DLD1 (cell line): ENCODE data around the gene TCEAL6.
"Not testable (repeated sequence)": the region's sequence is repeated elsewhere in the genome, so short reads cannot be mapped to it uniquely, and the experiment has no call there.

ENCODE experiments used
- in situ Hi-C: cut with HindIII; loops from 2 replicates; pipeline ENCODE4 v1.10.0; 2017; ENCODE audit warnings: low sequenced_read_pairs

TCEAL6 gene

DNA sequence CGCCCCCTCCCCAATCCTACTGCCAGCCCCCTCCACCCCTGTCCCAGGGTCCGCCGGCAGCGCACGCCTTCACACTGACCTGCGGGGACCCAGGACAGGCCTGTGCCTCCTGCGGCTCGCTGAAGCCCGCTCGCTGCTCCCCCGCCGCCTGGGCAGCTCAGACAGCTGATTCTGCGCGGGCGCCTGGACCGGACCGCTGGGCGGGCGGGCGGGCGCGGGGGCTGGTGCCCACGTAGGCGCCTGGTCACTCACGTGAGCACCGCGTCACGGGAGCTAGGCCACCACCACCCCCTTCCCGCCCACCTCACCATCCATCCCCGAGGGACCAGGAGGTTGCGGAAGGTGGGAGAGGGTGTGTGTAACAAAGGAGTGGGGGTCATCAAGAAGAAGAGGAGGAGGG, at the start of gene TCEAL6:
TSS of gene TCEAL6 (minus strand) at position 208 of the 400 bp plus-strand sequence.
- in situ Hi-C loops, result not testable (repeated sequence)

DNA sequence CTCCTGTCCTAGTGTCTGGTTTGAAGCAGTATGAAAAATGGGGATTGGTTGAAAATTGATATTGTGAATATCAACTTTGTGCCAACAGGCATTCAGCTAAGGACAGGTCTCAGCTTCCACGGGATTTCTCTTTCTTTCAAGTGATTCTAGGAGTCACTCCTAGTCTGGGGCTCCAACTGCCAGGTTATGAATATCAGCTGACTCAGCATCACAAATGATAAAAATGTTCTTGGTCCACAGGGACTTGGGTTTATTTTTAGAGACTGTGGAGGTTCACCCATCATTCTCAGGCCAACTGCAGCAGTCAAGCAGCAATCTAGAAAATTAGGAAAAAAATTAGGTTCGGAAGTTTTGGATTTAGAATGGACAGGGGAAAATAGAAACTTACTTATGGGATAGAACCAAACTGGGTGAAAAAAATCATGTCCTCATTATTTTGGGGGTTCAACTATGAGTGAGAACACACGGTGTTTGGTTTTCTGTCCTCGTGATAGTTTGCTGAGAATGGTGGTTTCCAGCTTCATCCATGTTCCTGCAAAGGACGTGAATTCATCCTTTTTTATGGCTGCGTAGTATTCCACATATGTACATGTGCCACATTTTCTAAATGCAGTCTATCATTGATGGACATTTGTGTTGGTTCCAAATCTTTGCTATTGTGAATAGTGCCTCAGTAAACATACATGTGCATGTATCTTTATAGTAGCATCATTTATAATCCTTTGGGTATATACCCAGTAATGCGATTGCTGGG, 43.9 kb upstream of the TCEAL6 start:
- in situ Hi-C loops, result no loop called here

DNA sequence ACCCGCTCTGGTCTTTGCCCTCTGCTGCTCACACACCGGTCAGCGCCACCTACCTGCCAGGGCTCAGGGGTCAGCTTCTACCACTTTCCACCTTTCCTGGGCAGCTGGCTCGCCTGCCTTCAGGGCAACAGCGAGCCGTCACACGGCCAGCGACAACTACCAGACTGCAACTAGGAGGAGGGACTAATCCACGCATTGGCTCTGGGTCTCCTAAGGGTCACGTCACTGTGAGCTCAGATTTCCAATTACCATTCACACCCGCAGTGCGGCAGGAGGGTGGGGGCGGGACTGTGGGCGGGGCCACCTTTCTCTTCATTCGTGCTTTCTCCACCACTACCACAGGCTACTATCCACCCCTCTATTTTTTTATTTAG, 13.5 kb upstream of the TCEAL6 start, which contains the start of gene BEX5:
TSS of gene BEX5 (minus strand) at position 172 of the 374 bp plus-strand sequence. CDS start 1,712 bp downstream, outside the sequence.
- in situ Hi-C loops, result no loop called here

DNA sequence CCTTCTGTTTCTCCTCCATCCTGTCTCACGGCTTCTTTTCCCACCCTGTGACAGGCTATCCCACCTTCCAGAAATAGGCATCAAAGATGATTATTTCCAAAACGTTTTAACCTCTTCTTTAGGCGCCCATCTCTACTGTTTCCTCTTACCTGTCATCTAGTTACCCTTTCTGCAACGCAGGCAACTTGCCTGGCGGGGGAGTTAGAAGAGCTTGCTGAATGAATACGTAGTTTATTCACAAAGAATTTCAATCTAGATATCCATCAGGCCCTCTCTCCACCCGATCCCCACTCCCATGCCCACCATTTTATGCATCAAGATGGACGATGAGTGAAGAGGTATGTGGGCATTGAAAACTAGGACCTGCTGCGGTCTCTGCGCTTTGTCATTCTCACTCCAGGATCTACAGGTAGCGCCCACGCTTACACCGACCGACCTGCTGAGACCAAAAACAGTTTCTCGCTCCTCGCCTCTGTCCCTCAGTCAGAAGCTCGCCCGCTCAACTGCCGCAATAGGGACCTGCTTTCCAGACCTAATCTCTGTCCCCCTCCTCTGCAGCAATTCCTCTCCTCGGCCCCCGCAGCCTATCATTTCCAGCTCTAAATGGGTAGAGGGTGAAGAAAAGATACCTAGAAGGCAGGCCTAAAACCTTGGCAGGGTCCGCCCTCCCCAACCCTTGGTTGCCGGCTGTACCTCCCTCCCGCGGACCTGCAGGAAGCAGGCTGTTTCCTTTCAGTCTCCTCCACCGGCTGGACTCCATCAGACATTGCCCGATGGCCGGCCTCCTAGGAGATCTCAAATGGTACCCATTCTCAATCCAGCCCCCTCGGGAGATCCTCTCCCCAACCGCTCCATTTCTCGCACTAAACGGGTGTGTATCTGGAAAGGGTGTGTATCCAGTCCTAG, 12.9 kb upstream of the TCEAL6 start:
- in situ Hi-C loops, result no loop called here

DNA sequence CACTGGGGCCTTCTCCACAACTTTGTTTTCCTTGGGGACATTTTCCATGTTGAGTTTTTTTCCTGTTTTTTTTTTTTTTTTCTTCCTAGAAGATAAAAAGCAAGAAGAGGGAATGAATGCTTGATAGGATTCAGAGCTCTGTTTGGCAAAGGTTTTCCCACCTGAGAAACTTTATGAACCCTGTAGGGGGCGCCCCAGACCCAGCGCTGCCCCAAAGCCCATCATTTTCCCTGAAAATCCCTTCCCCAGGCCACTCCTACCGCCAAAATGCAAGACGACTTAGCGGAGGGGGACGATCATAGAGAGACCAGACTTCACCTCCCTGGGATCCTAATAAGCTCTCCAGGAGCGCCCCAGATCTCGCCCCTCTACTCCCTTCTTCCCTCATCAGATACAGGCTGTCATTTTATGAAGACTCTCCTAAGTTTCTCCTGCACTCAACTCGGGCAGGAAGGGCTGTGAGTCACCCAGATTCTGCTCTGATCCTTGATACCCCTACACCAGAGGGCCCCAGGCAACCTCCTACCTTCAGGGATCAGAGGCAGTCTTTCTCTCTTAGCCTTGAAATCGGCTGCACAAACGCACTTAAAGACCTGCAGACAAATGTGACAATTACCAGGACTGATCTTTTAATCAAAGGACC, 12.1 kb upstream of the TCEAL6 start:
- in situ Hi-C loops, result no loop called here

DNA sequence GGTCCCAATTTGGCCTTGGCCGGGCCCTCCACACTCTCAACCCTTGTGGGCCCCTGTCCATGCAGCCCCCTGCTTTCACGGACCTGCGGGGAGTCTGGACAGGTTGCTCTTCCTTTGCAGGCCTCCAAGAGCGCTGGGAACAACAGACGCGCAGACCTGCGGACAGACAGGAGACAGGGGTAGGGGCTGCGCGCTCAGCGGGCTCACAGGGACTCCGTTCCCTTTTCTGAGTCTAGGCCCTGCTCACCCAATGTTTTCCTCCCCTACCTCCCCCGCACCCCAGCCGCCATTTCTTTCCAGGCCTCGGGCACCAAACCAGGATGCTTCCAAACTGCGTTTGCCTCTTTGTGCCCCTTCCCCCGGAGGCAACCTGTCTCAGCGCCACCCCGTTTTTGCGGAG, 650 bp downstream of the TCEAL6 start:
- in situ Hi-C loops, result not testable (repeated sequence)

DNA sequence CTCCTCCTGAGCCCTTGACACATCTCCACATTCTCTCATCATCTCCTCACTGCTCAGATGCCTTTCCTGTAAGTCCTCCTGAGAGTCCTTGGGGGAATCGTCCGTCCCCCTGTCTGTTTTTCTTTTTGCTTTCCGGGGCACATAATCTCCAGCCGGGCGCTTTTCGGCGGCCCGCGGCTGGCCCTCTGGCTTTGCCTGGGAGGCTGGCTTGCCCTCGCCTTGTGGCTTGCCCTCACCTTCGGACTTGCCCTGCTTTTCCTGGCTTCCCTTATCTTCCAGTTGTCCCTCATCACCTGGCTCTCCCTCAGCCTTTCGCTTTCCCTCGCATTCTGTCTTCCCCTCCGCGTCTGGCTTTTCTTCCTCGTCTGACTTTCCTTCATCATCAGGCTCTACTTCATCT, 1.4 kb downstream of the TCEAL6 start:
- in situ Hi-C loops, result not testable (repeated sequence)

DNA sequence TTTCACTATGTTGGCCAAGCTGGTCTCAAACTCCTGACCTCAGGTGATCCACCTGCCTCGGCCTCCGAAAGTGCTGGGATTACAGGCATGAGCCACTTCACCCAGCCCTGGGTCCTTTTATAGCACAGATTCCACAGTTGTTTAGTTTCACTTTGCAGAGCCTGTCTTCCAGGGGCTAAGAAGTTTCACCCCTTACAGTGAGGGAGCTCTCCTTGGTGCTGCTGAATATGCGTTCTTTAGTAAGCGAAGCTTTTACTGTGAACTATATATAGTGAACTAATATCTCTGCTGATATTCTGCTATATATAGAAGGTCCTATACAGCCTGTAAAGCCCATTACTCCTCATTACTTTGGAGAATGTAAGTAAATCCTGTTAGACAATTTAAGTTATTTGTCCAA, 4.2 kb downstream of the TCEAL6 start:
- in situ Hi-C loops, result no loop called here

DNA sequence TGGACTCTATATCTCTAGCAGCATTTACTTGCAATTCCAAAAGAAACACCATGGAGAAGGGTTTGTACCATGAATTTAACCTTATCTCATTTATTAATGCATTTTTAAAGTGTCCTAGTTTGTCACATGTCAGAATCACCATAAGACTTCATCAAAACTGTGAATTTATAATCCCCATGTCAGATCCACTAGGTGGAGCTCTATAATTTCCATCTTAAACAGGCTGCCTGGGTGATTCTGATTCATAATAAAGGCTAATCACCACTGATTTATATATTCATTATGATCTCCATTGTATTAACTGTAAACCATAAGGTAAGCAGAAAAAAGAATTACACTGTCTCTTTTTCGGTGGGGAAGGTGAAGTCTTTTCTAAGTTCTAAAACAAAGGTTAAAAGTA, 12.8 kb downstream of the TCEAL6 start:
- in situ Hi-C loops, result no loop called here

DNA sequence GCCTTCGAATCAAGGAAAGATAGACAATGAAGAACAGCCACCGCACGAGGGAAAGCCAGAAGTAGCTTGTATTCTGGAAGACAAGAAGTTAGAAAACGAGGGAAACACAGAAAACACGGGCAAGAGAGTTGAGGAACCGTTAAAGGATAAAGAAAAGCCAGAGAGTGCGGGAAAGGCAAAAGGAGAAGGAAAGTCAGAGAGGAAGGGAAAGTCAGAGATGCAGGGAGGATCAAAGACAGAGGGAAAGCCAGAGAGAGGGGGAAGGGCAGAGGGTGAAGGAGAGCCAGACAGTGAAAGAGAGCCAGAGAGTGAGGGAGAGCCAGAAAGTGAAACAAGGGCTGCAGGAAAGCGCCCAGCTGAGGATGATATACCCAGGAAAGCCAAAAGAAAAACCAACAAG, 15.4 kb downstream of the TCEAL6 start:
- in situ Hi-C loops, result no loop called here

DNA sequence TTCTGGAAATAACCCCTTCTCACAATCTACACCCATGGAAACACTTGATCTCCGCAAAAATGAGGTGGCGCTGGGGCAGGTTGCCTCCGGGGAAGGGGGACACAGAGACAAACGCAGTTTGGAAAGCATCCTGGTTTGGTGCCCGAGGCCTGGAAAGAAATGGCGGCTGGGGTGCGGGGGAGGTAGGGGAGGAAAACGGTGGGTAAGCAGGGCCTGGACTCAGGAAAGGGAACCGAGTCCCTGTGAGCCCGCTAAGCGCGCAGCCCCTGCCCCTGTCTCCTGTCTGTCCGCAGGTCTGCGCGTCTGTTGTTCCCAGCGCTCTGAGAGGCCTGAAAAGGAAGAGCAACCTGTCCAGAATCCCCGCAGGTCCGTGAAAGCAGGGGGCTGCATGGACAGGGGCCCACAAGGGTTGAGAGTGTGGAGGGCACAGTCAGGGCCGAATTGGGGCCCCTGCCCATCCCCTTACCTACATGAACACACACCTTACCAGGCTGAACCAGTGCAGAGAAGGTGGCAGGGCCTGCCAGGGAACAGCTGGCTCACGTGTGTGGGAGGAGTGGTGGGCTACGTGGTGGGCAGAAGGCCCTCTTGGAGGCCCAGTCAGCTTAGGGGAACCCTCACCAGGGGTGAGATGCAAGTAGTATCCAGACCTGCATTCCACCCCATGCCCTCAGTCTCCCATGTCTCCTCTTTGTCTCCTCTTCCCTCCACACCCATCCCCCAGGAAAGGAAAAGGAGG, 16.0 kb downstream of the TCEAL6 start:
- in situ Hi-C loops, result not testable (repeated sequence)

DNA sequence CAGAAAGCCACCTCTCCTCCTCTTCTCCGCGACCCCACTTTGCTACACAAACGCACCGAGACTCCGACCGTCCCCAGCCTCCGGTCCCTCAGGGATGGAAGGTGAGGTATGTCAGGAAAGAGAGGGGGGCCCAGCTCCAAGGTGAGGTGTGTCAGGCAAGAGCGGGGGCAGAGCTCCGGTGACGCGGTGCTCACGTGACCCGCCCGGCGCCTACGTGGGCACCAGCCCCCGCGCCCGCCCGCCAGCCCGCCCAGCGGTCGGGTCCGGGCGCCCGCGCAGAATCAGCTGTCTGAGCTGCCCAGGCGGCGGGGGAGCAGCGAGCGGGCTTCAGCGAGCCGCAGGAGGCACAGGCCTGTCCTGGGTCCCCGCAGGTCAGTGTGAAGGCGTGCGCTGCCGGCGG, 16.8 kb downstream of the TCEAL6 start, which contains the start of gene TCEAL2:
TSS of gene TCEAL2 (plus strand) at position 244 of the 400 bp plus-strand sequence. CDS start 1,152 bp downstream, outside the sequence.
- in situ Hi-C loops, result not testable (repeated sequence)

DNA sequence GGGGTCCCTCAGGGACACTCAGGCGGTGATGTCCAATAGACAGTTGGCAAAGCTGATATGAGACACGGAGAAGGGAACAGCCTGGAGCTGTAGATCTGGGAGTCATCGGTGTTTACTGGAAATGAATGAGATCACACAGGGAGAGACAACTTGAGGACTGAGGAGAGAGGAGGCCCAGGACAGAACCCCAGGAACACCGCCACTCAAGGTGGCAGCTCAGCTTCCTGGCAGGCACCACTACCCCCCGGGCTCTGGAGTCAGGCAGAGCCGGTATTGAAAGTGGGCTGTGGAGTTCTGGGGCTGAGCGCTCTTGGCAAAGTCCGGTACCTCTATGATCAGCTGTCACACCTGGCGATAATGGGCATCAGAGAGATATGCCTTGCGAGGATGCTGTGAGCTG, 17.3 kb downstream of the TCEAL6 start:
- in situ Hi-C loops, result not testable (repeated sequence)

DNA sequence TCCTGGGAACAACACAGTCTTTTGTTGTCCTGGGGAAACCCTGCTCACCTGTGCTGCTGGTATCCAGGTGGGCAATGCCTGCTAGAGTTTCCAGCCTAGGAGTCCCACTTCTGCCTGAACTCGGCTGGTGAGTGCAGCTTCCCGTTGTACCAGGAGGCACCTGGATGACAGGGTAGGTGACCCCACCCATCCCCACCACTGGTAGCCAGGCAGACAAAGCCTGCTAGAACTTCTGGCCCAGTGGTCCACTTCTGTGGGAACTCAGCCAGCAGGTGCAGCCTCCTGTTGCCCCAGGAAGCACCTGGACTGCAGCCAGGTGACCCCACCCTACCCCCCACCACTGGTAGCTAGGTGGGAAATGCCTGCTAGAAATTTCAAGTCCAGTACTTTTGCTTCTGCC, 26.5 kb downstream of the TCEAL6 start:
- in situ Hi-C loops, result no loop called here

DNA sequence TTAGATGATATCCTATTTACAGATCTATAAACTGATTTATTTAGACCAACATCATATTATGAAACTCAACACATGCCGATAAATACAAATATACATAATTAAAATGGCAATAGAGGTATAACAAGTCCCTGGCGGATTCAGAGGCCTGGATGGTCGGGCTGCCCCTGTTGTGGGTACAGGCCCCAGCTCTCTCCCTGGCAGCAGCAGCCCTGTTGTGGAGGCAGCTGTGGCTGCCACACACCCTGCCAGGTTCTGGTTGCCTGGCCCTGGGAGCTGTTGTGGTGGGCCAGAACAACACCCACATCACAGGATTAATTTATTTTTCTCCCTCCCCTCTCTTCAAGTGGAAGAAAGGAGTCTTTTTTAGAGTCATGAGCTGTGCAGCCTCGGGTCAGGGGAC, 28.9 kb downstream of the TCEAL6 start:
- in situ Hi-C loops, result no loop called here
